HepG2 (cell line): ENCODE results near the gene RPL31. TPM values are rescaled to one million over a fixed set of nuclear protein-coding genes. Genes with fewer than 3 reads are reported as not detected.
A peak's percentile ranks its signal among the peaks of the same experiment; 100 is the strongest.

Experiments
- ATAC-seq: fragments of 200-7000 bp; cut with Tn5 transposase; 3 replicates; pipeline ENCODE4 v1.9.1; 2020; ENCODE audit warnings: mild to moderate bottlenecking, moderate library complexity
- BruUV-seq: library from RNA; stranded (reverse); fragments of 400-500 nt; replicated peaks from 2 replicates; lab custom pipeline; 2021; lab: Mats Ljungman, UMichigan
- CTCF ChIA-PET: fragments of 300-600 bp; formaldehyde crosslinking; extraction: SDS; loops from one replicate; lab custom pipeline; 2021; ENCODE audit warnings: low total read pairs, inconsistent platforms, low intra/inter-chr PET ratio; lab: Yijun Ruan, JAX
- POLR2A ChIA-PET: fragments of 350-600 bp; sonication (Branson Sonifier 250); formaldehyde crosslinking; loops from one replicate; lab custom pipeline; 2020; ENCODE audit warnings: antibody characterized with exemption, inconsistent platforms; lab: Yijun Ruan, JAX
- DNase-seq: peaks from one replicate; pipeline ENCODE4 v3.0.0-alpha.2; 2015; ENCODE audit warnings: low spot score
- FAIRE-seq: peaks from 3 replicates; lab custom pipeline; 2011; peaks lifted over from hg19 to GRCh38; lab: Jason Lieb, UNC
- H2AFZ ChIP-seq: one replicate; pipeline ENCODE4 v1.6.1; 2011; ENCODE audit warnings: low read length, inconsistent platforms
- H3K27ac ChIP-seq: fragments of 300-600 bp; 3 replicates; pipeline ENCODE4 v1.8.0; 2011; ENCODE audit warnings: mixed run types, mild to moderate bottlenecking, mixed read lengths, low read length, inconsistent platforms; ENCODE audit not compliant: insufficient read depth; ENCODE audit errors: extremely low read length
- H3K27me3 ChIP-seq, 2 experiments: fragments of 200-600 bp in 1 of 2; 2 replicates in 1 of 2; 3 replicates in 1 of 2; pipeline versions ENCODE4 v1.6.0 to v1.8.0; 2011; ENCODE audit warnings: low read length in 2 of 2, mild to moderate bottlenecking in 2 of 2, moderate library complexity in 2 of 2, inconsistent platforms in 1 of 2; ENCODE audit not compliant: insufficient read depth in 2 of 2, control insufficient read depth in 1 of 2
- H3K36me3 ChIP-seq, 2 experiments: fragments of 200-600 bp in 1 of 2; replicated peaks in 1 of 2; 2 replicates in 1 of 2; 3 replicates in 1 of 2; pipeline versions ENCODE4 v1.5.1 to v1.8.0; 2011; ENCODE audit warnings: low read length in 2 of 2, inconsistent platforms in 1 of 2; ENCODE audit not compliant: insufficient read depth in 2 of 2, control insufficient read depth in 1 of 2
- H3K4me1 ChIP-seq: 2 replicates; pipeline ENCODE4 v1.5.1; 2012; ENCODE audit warnings: low read length, inconsistent platforms; ENCODE audit not compliant: insufficient read depth
- H3K4me2 ChIP-seq: 2 replicates; pipeline ENCODE4 v1.6.0; 2011; ENCODE audit warnings: low read depth, low read length, inconsistent platforms
- H3K4me3 ChIP-seq, 3 experiments: fragments of 200-600 bp in 1 of 3; sonication (generic), shearing (Covaris generic) in 1 of 3; replicated peaks in 1 of 3; 2 replicates each; pipeline ENCODE4 v1.5.1; 2011 to 2016; ENCODE audit warnings: low read length in 3 of 3, inconsistent platforms in 2 of 3, low read depth in 2 of 3, mild to moderate bottlenecking in 2 of 3, control low read depth in 1 of 3, mixed read lengths in 1 of 3; ENCODE audit not compliant: insufficient read depth in 1 of 3
- H3K79me2 ChIP-seq: one replicate; pipeline ENCODE4 v1.6.1; 2011; ENCODE audit warnings: low read length, inconsistent platforms; ENCODE audit not compliant: insufficient read depth
- H3K9ac ChIP-seq: 2 replicates; pipeline ENCODE4 v1.6.0; 2011; ENCODE audit warnings: mild to moderate bottlenecking, low read depth, low read length, inconsistent platforms; ENCODE audit not compliant: insufficient read depth
- H3K9me3 ChIP-seq: 2 replicates; pipeline ENCODE4 v1.5.1; 2012; ENCODE audit warnings: mild to moderate bottlenecking, low read length
- H4K20me1 ChIP-seq: 2 replicates; pipeline ENCODE4 v1.6.0; 2011; ENCODE audit warnings: inconsistent platforms, mild to moderate bottlenecking, low read length, moderate library complexity; ENCODE audit not compliant: insufficient read depth
- AKNA ChIP-seq: sonication (generic); formaldehyde crosslinking; IDR thresholded peaks from 2 replicates; pipeline ENCODE4 v1.4.0; 2020; ENCODE audit warnings: missing genetic modification reagents, borderline replicate concordance
- CAMTA2 ChIP-seq: sonication (generic); formaldehyde crosslinking; IDR thresholded peaks from 2 replicates; pipeline ENCODE4 v1.4.0; 2020; ENCODE audit warnings: mild to moderate bottlenecking, missing genetic modification reagents, borderline replicate concordance
- DPF2 ChIP-seq: sonication (generic); formaldehyde crosslinking; IDR thresholded peaks from 2 replicates; pipeline ENCODE4 v1.4.0; 2020; ENCODE audit warnings: mild to moderate bottlenecking, low read depth, missing genetic modification reagents, borderline replicate concordance
- GMEB1 ChIP-seq: sonication (generic); formaldehyde crosslinking; IDR thresholded peaks from 2 replicates; pipeline ENCODE4 v1.5.1; 2020; ENCODE audit warnings: missing genetic modification reagents, mild to moderate bottlenecking, borderline replicate concordance
- GZF1 ChIP-seq: sonication (generic); formaldehyde crosslinking; IDR thresholded peaks from 2 replicates; pipeline ENCODE4 v1.5.1; 2020; ENCODE audit warnings: mild to moderate bottlenecking, missing genetic modification reagents
- HOXA9 ChIP-seq: sonication (generic); formaldehyde crosslinking; IDR thresholded peaks from 2 replicates; pipeline ENCODE4 v1.8.1; 2022; ENCODE audit warnings: missing genetic modification reagents, mild to moderate bottlenecking, moderate library complexity, borderline replicate concordance
- JUND ChIP-seq: sonication (generic); formaldehyde crosslinking; IDR thresholded peaks from 2 replicates; pipeline ENCODE4 v1.8.0; 2022; ENCODE audit warnings: mild to moderate bottlenecking, missing genetic modification reagents
- SETDB1 ChIP-seq: sonication (generic); formaldehyde crosslinking; IDR thresholded peaks from 2 replicates; pipeline ENCODE4 v1.5.1; 2020; ENCODE audit warnings: missing genetic modification reagents, mild to moderate bottlenecking, borderline replicate concordance
- TFAP4 ChIP-seq: sonication (generic); IDR thresholded peaks from 2 replicates; pipeline ENCODE4 v1.6.1; 2016; ENCODE audit warnings: low read depth, borderline replicate concordance
- TRIM22 ChIP-seq: fragments of 450-650 bp; IDR thresholded peaks from 2 replicates; pipeline ENCODE4 v1.6.1; 2017
- ZKSCAN8 ChIP-seq: IDR thresholded peaks from 2 replicates; pipeline ENCODE4 v1.6.1; 2016; ENCODE audit warnings: borderline replicate concordance, missing genetic modification reagents, missing compliant biosample characterization
- ZNF501 ChIP-seq: sonication (generic); formaldehyde crosslinking; IDR thresholded peaks from 2 replicates; pipeline ENCODE4 v1.5.1; 2020; ENCODE audit warnings: mild to moderate bottlenecking, moderate library complexity, missing genetic modification reagents
- ZNF530 ChIP-seq: sonication (generic); formaldehyde crosslinking; IDR thresholded peaks from 2 replicates; pipeline ENCODE4 v1.5.0; 2020; ENCODE audit warnings: low read depth, mild to moderate bottlenecking, missing genetic modification reagents
- ZNF543 ChIP-seq: sonication (generic); formaldehyde crosslinking; IDR thresholded peaks from 2 replicates; pipeline ENCODE4 v1.4.0; 2020; ENCODE audit warnings: mild to moderate bottlenecking, missing genetic modification reagents
- ZNF83 ChIP-seq: sonication (generic); formaldehyde crosslinking; IDR thresholded peaks from 2 replicates; pipeline ENCODE4 v1.4.0; 2020; ENCODE audit warnings: missing genetic modification reagents, mild to moderate bottlenecking, borderline replicate concordance
- WGBS: methylation state at CpG from one replicate; pipeline ENCODE4 v1.1.6; 2017; ENCODE audit warnings: low lambda C conversion rate; 5-methylcytosine and 5-hydroxymethylcytosine counted together
- in situ Hi-C: cut with HindIII; loops from 2 replicates; pipeline ENCODE4 v1.10.0; 2017; ENCODE audit warnings: low pct_unique_long_range_greater_than_20kb; ENCODE audit not compliant: extremely low pct_ligation_motif_present
- intact Hi-C: fragments of 100-400 bp; cut with micrococcal nuclease; formaldehyde crosslinking; loops from one replicate; pipeline ENCODE4 v1.10.0; 2022; ENCODE audit not compliant: unreplicated experiment
- polyA plus RNA-seq, 8 experiments: library from polyadenylated mRNA; depleted of rRNA in 3 of 8; stranded (reverse) in 7 of 8; unstranded in 1 of 8; fragments of >200 nt; fragmentation: Illumina TruSeq in 4 of 8; extraction: Trizol in 4 of 8; gene quantifications; 2 replicates each; pipeline versions ENCODE4 v1.2.1 to v1.2.3, GENCODE V29; 2011 to 2016; ENCODE audit warnings: low read depth in 4 of 8, missing spikeins in 1 of 8, mixed read lengths in 1 of 8; ENCODE audit not compliant: insufficient read depth in 1 of 8
- total RNA-seq, 5 experiments: library from RNA; depleted of rRNA; stranded (reverse); fragments of >200 nt; fragmentation: Illumina TruSeq; extraction: Trizol; gene quantifications; 2 replicates each; pipeline ENCODE4 v1.2.3, GENCODE V29; 2016; ENCODE audit warnings: low read depth in 1 of 5

RPL31 gene
- total and polyA plus RNA-seq, 2 of the 13 experiments (the other 11 are each of a cell fraction or from before 2014, with no cell fraction given), result 3,331 to 3,582 TPM

GRCh38 chr2:101012706-101013181 is 10.7 kb downstream of the RPL31 start:
- POLR2A ChIA-PET, result interaction anchor here (0.7 to 1.8 kb wide), 4 partner anchors 10 to 195 kb away, joined by 4 to 17 read pairs (median 4); partner anchors contain the start of gene RPL31
- peaks cover 13% of the 10 kb centered on the region for H4K20me1 ChIP-seq
- H2AFZ ChIP-seq, result no peak overlapping the region
- H3K79me2 ChIP-seq, result peaks cover 2% of the 10 kb centered on the region
- in situ Hi-C loops, result no loop called here
- no peaks in the 10 kb centered on the region for H3K4me1 ChIP-seq
- no peaks in the 10 kb centered on the region for H3K9me3 ChIP-seq
- no peak overlapping the region for H3K4me3 ChIP-seq
- peaks cover 8 to 57% of the 10 kb centered on the region in 2 experiments; a peak in 4 of 5 replicates for H3K36me3 ChIP-seq
- no peak overlapping the region for H3K27ac ChIP-seq
- H3K4me2 ChIP-seq, result no peak overlapping the region
- intact Hi-C loops, result loop anchor here (1.0 to 5.0 kb wide), 2 partner anchors 140 to 195 kb away; no protein-coding TSS in a partner anchor
- TSS peak; percentile 2 for BruUV-seq
- peak; percentile 50 for DNase-seq
- no peak for ATAC-seq
- WGBS, result 54% methylated on average over 5 of the region's 5 CpGs
- H3K9ac ChIP-seq, result no peak overlapping the region
- CTCF ChIA-PET, result interaction anchor here (0.8 to 3.9 kb wide), 7 partner anchors 24 to 239 kb away, joined by 3 to 53 read pairs (median 6); partner anchors contain the start of genes CNOT11 and TBC1D8
- no peaks in the 10 kb centered on the region for H3K27me3 ChIP-seq
- FAIRE-seq, result peak; percentile 88
- TF ChIP-seq GZF1 (no peak), AKNA (CRISPR knock-in tag) (no peak), CAMTA2 (CRISPR knock-in tag) (no peak), TRIM22 (no peak), HOXA9 (CRISPR knock-in tag) (no peak), JUND (CRISPR knock-in tag) (no peak), ZNF501 (CRISPR knock-in tag) (0 out of 2 replicates have a peak, but pooled peaks have one; percentile 35), GMEB1 (CRISPR knock-in tag) (no peak), TFAP4 (peak; percentile 24; the same call in 1 of the 2 replicates), DPF2 (no peak), SETDB1 (CRISPR knock-in tag) (no peak), ZKSCAN8 (CRISPR knock-in tag) (0 out of 2 replicates have a peak, but pooled peaks have one; percentile 24), ZNF530 (CRISPR knock-in tag) (no peak), ZNF543 (CRISPR knock-in tag) (no peak), ZNF83 (CRISPR knock-in tag) (no peak)
